Tibial nerve (tissue), 4 donors: Measurements from ENCODE around the gene PREX1.

Experiments used
- CTCF ChIP-seq, 5 experiments: fragments of 200-600 bp in 3 of 5; fragments of 450-650 bp in 2 of 5; sonication (generic) in 3 of 5; IDR thresholded peaks; one replicate each; pipeline ENCODE4 v1.5.1; 2016 to 2019; ENCODE audit warnings: antibody characterized with exemption in 5 of 5, mild to moderate bottlenecking in 3 of 5, moderate library complexity in 2 of 5
- EP300 ChIP-seq, 2 donors: sonication (generic); formaldehyde crosslinking; IDR thresholded peaks; one replicate each; pipeline ENCODE4 v1.6.1; 2017; ENCODE audit warnings: antibody characterized with exemption in 2 of 2, mild to moderate bottlenecking in 1 of 2

- TF ChIP-seq CTCF (IDR thresholded peaks at IDR 0.05) (no peak), EP300 (IDR thresholded peaks at IDR 0.05) (no peak)
Measured at GRCh38 chr20:48814633-48815032, 13.2 kb downstream of the PREX1 start.
